HepG2 (cell line): Measurements from ENCODE around the gene SAXO1.

Experiments
- CBX2 ChIP-seq, 2 experiments: fragments of 200-600 bp in 1 of 2; sonication (generic); formaldehyde crosslinking in 1 of 2; IDR thresholded peaks; 2 replicates each; pipeline versions ENCODE4 v1.7.0 to v1.8.1; 2018 to 2022; ENCODE audit warnings: low read depth in 2 of 2, low read length in 1 of 2, mild to moderate bottlenecking in 1 of 2, missing genetic modification reagents in 1 of 2
- CCAR2 ChIP-seq: fragments of 200-400 bp; formaldehyde crosslinking; optimal IDR thresholded peaks from 2 replicates; pipeline ENCODE3; 2018; ENCODE audit warnings: low read depth, mild to moderate bottlenecking, low read length, moderate library complexity
- DNMT1 ChIP-seq: sonication (generic); formaldehyde crosslinking; IDR thresholded peaks from 2 replicates; pipeline ENCODE4 v1.5.1; 2020; ENCODE audit warnings: mild to moderate bottlenecking, missing genetic modification reagents
- KLF9 ChIP-seq: IDR thresholded peaks from 2 replicates; pipeline ENCODE4 v1.6.1; 2016; ENCODE audit warnings: low read depth
- SP1 ChIP-seq, 2 experiments: fragments of 450-650 bp in 1 of 2; sonication (generic) in 1 of 2; formaldehyde crosslinking in 1 of 2; IDR thresholded peaks; 2 replicates each; pipeline versions ENCODE4 v1.4.0 to v1.6.1; 2016 to 2020; ENCODE audit warnings: missing genetic modification reagents in 1 of 2
- TOPORS ChIP-seq: sonication (generic); formaldehyde crosslinking; IDR thresholded peaks from 2 replicates; pipeline ENCODE4 v1.8.0; 2023; ENCODE audit warnings: mild to moderate bottlenecking, missing genetic modification reagents
- ZNF253 ChIP-seq: sonication (generic); formaldehyde crosslinking; IDR thresholded peaks from 2 replicates; pipeline ENCODE4 v1.8.0; 2022; ENCODE audit warnings: mild to moderate bottlenecking, missing genetic modification reagents, borderline replicate concordance
- ZNF44 ChIP-seq: sonication (generic); formaldehyde crosslinking; IDR thresholded peaks from 2 replicates; pipeline ENCODE4 v1.5.1; 2020; ENCODE audit warnings: mild to moderate bottlenecking, missing genetic modification reagents
- ZNF747 ChIP-seq: sonication (generic); formaldehyde crosslinking; IDR thresholded peaks from 2 replicates; pipeline ENCODE4 v1.8.1; 2023; ENCODE audit warnings: missing genetic modification reagents, mild to moderate bottlenecking, borderline replicate concordance
- TF ChIP-seq, protein P1 (sequence below): sonication (generic); formaldehyde crosslinking; IDR thresholded peaks from 2 replicates; pipeline ENCODE4 v1.5.0; 2020; ENCODE audit warnings: mild to moderate bottlenecking, missing genetic modification reagents, moderate library complexity
- TF ChIP-seq, protein P2 (sequence below): sonication (generic); formaldehyde crosslinking; IDR thresholded peaks from 2 replicates; pipeline ENCODE4 v1.9.0; 2021; ENCODE audit warnings: missing genetic modification reagents, borderline replicate concordance

DNA sequence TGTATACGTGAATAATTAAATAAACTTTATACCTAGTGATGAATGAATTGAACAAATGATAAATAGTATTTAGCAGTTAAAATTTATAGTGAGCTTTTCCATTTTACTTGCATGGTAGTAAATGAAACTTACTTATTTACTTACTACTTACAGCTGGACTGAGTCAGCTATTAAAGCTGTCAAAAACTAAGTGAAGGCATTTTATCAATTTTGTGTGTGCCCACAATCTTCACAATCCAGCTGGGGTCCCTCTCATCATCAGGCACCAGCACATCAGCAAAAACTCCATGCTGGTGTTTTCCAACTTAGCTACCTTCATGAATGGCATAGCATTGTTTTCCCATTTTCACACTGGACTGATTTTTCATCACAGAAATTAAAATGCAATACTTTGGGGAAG is 81.1 kb downstream of the SAXO1 start:
- no peak for TF ChIP-seq CBX2 (IDR thresholded peaks at IDR 0.05; ENCODE audit: low read depth, low read length)
- TF ChIP-seq CBX2 (CRISPR knock-in tag; IDR thresholded peaks at IDR 0.05; ENCODE audit: low read depth) = no peak
- no peak for TF ChIP-seq ZNF747 (CRISPR knock-in tag)
- no peak for TF ChIP-seq ZNF253 (CRISPR knock-in tag)
- no peak for TF ChIP-seq KLF9 (CRISPR knock-in tag)
- TF ChIP-seq, protein P1, sequence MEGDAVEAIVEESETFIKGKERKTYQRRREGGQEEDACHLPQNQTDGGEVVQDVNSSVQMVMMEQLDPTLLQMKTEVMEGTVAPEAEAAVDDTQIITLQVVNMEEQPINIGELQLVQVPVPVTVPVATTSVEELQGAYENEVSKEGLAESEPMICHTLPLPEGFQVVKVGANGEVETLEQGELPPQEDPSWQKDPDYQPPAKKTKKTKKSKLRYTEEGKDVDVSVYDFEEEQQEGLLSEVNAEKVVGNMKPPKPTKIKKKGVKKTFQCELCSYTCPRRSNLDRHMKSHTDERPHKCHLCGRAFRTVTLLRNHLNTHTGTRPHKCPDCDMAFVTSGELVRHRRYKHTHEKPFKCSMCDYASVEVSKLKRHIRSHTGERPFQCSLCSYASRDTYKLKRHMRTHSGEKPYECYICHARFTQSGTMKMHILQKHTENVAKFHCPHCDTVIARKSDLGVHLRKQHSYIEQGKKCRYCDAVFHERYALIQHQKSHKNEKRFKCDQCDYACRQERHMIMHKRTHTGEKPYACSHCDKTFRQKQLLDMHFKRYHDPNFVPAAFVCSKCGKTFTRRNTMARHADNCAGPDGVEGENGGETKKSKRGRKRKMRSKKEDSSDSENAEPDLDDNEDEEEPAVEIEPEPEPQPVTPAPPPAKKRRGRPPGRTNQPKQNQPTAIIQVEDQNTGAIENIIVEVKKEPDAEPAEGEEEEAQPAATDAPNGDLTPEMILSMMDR (CRISPR knock-in tag) = no peak
- TF ChIP-seq, protein P2, sequence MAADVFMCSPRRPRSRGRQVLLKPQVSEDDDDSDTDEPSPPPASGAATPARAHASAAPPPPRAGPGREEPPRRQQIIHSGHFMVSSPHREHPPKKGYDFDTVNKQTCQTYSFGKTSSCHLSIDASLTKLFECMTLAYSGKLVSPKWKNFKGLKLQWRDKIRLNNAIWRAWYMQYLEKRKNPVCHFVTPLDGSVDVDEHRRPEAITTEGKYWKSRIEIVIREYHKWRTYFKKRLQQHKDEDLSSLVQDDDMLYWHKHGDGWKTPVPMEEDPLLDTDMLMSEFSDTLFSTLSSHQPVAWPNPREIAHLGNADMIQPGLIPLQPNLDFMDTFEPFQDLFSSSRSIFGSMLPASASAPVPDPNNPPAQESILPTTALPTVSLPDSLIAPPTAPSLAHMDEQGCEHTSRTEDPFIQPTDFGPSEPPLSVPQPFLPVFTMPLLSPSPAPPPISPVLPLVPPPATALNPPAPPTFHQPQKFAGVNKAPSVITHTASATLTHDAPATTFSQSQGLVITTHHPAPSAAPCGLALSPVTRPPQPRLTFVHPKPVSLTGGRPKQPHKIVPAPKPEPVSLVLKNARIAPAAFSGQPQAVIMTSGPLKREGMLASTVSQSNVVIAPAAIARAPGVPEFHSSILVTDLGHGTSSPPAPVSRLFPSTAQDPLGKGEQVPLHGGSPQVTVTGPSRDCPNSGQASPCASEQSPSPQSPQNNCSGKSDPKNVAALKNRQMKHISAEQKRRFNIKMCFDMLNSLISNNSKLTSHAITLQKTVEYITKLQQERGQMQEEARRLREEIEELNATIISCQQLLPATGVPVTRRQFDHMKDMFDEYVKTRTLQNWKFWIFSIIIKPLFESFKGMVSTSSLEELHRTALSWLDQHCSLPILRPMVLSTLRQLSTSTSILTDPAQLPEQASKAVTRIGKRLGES (CRISPR knock-in tag) = no peak
- no peak for TF ChIP-seq TOPORS (CRISPR knock-in tag)
- TF ChIP-seq DNMT1 = no peak
- no peak for TF ChIP-seq ZNF44 (CRISPR knock-in tag)
- TF ChIP-seq SP1 (IDR thresholded peaks at IDR 0.05) = no peak
- no peak for TF ChIP-seq SP1 (CRISPR knock-in tag; IDR thresholded peaks at IDR 0.05)
- no peak for TF ChIP-seq CCAR2
